ENCODE results near the gene IL17A. TPM values are rescaled to one million over a fixed set of nuclear protein-coding genes. Genes with fewer than 3 reads are reported as not detected.

IL17A gene
- total and polyA plus RNA-seq, 2 donors (not counting 3 experiments of a cell fraction or from before 2014, with no cell fraction given) = not detected

- no TSS peak for BruUV-seq (replicated peaks)
- TF ChIP-seq EZH2 (IDR thresholded peaks at IDR 0.05; ENCODE audit: borderline replicate concordance, low read depth, low read length, severe bottlenecking) (no peak), MYC (IDR thresholded peaks at IDR 0.05; ENCODE audit: low read depth, low read length) (no peak), POLR2A (IDR thresholded peaks at IDR 0.05; ENCODE audit: low read depth, low read length) (no peak), GATA2 (IDR thresholded peaks at IDR 0.05; ENCODE audit: insufficient read depth, insufficient read length, low read depth, low read length) (no peak), MAX (IDR thresholded peaks at IDR 0.05; ENCODE audit: insufficient read depth, insufficient read length) (no peak), FOS (IDR thresholded peaks at IDR 0.05; ENCODE audit: borderline replicate concordance, insufficient read depth, low read length) (no peak), POLR2AphosphoS5 (IDR thresholded peaks at IDR 0.05; ENCODE audit: insufficient read depth, low read depth, low read length) (no peak), JUN (IDR thresholded peaks at IDR 0.05; ENCODE audit: borderline replicate concordance, insufficient read depth, insufficient read length, low read depth) (no peak)
- TF ChIP-seq, protein P1, sequence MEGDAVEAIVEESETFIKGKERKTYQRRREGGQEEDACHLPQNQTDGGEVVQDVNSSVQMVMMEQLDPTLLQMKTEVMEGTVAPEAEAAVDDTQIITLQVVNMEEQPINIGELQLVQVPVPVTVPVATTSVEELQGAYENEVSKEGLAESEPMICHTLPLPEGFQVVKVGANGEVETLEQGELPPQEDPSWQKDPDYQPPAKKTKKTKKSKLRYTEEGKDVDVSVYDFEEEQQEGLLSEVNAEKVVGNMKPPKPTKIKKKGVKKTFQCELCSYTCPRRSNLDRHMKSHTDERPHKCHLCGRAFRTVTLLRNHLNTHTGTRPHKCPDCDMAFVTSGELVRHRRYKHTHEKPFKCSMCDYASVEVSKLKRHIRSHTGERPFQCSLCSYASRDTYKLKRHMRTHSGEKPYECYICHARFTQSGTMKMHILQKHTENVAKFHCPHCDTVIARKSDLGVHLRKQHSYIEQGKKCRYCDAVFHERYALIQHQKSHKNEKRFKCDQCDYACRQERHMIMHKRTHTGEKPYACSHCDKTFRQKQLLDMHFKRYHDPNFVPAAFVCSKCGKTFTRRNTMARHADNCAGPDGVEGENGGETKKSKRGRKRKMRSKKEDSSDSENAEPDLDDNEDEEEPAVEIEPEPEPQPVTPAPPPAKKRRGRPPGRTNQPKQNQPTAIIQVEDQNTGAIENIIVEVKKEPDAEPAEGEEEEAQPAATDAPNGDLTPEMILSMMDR (IDR thresholded peaks at IDR 0.05; ENCODE audit: extremely low read depth in 1 of 2, insufficient read depth in 1 of 2, low read depth in 1 of 2, low read length in 2 of 2) = no peak
- Histone ChIP-seq H3K27me3 (ENCODE audit: control insufficient read depth in 2 of 2, insufficient read depth in 2 of 2, low read length in 2 of 2) (peaks cover 0 to 4% of the 10 kb centered on the region in 2 experiments), H2AFZ (ENCODE audit: low read depth, low read length) (no peak overlapping the region), H3K36me3 (ENCODE audit: control insufficient read depth in 2 of 2, extremely low read depth in 1 of 2, insufficient read depth in 2 of 2, low read length in 2 of 2) (no peaks in the 10 kb centered on the region), H3K4me2 (ENCODE audit: insufficient read depth, low read length) (no peak overlapping the region), H3K4me1 (ENCODE audit: control insufficient read depth, extremely low read depth, insufficient read depth, low read length) (no peaks in the 10 kb centered on the region), H3K9me3 (replicated peaks; ENCODE audit: control insufficient read depth, insufficient read depth, low read length) (no peaks in the 10 kb centered on the region), H3K9me1 (replicated peaks; ENCODE audit: control insufficient read depth, extremely low read depth, insufficient read depth, low read length) (no peaks in the 10 kb centered on the region), H4K20me1 (replicated peaks; ENCODE audit: control insufficient read depth, extremely low read depth, insufficient read depth, low read length) (no peaks in the 10 kb centered on the region), H3K9ac (replicated peaks; ENCODE audit: extremely low read depth, insufficient read depth, low read length) (no peak overlapping the region), H3K4me3 (replicated peaks in 1 of 3; ENCODE audit: insufficient read depth in 1 of 3, low read depth in 1 of 3, low read length in 3 of 3) (no peak overlapping the region), H3K79me2 (ENCODE audit: control insufficient read depth, insufficient read depth, low read length) (no peaks in the 10 kb centered on the region), H3K27ac (ENCODE audit: insufficient read depth, low read depth, low read length) (no peak overlapping the region)
- DNase-seq (ENCODE audit: low read depth, low spot score) = no peak
- ChIA-PET POLR2A (no interaction called here), CTCF (no interaction called here)
- intact Hi-C loops (cut with micrococcal nuclease) = no loop called here
- no peak for FAIRE-seq
- dilution Hi-C loops (cut with MboI; ENCODE audit: extremely low pct_ligation_motif_present, low sequenced_read_pairs) = no loop called here
Observed at GRCh38 chr6:52183131-52183713, 3.0 kb upstream of the IL17A start.

Data from endothelial cell of umbilical vein (primary cell).